Bronchial epithelial cell (primary cell): Measurements from ENCODE around the gene ANTXR1. TPM values are rescaled to one million over a fixed set of nuclear protein-coding genes. Genes with fewer than 3 reads are reported as not detected.

ENCODE experiments used
- DNase-seq: peaks from one replicate; pipeline ENCODE4 v3.0.0-alpha.2; 2010; ENCODE audit warnings: low read depth
- FAIRE-seq: peaks from 2 replicates; lab custom pipeline; 2011; peaks lifted over from hg19 to GRCh38; lab: Jason Lieb, UNC
- H3K27me3 ChIP-seq: 2 replicates; pipeline ENCODE4 v1.5.1; 2011; ENCODE audit warnings: low read length; ENCODE audit not compliant: control insufficient read depth, insufficient read depth
- H3K36me3 ChIP-seq: 2 replicates; pipeline ENCODE4 v1.5.1; 2011; ENCODE audit warnings: low read length; ENCODE audit not compliant: control insufficient read depth, insufficient read depth
- H3K4me3 ChIP-seq: 2 replicates; pipeline ENCODE4 v1.5.1; 2011; ENCODE audit warnings: mild to moderate bottlenecking, low read depth, low read length, control low read depth
- total RNA-seq: library from RNA; depleted of rRNA; stranded (reverse); fragments of >200 nt; gene quantifications from 2 replicates; pipeline ENCODE4 v1.2.1, GENCODE V29; 2014
- TF ChIP-seq, protein P1 (sequence below): IDR thresholded peaks from 2 replicates; pipeline ENCODE4 v1.5.1; 2011; ENCODE audit warnings: mild to moderate bottlenecking, moderate library complexity, low read length, control low read depth, inconsistent platforms; ENCODE audit not compliant: insufficient read depth, severe bottlenecking

ANTXR1 gene
- total RNA-seq, 1 donor from 2014 or later: 3.7 TPM

DNA sequence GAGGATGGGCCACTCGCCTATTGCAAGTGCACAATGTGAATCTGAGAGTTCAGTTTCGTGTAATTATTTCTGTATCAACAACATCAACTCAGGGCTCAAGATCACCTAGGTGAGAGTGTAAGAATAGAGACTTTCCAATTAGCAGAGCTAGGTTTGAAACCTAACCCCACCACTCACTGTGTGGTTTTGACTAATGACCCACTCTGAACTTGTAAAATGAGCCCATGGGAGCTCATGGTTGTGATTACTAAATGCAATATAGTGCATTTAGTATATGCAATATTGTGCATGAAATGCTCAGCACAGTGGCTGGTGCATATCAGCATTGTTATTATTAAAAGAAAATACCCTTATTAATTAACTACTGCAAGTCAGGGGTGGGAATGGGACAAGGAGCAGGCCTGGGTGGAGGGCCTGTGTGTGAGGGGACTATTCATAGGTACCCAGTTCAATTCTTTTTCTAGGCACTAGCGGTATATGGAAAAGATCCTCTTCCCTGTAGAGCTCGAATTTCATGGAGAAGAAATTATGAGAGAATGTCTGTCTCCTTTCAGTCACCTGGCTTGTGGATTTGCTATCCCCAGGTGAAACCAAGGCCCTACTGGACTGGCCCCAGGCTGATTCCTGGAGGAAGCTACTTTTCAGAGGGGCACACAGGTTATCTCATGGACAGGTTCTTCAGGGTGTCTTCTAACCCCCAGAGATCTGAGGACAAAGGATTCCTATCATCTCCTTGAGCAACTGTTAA is 204.5 kb downstream of the ANTXR1 start:
- no peak overlapping the region for H3K4me3 ChIP-seq
- TF ChIP-seq, protein P1, sequence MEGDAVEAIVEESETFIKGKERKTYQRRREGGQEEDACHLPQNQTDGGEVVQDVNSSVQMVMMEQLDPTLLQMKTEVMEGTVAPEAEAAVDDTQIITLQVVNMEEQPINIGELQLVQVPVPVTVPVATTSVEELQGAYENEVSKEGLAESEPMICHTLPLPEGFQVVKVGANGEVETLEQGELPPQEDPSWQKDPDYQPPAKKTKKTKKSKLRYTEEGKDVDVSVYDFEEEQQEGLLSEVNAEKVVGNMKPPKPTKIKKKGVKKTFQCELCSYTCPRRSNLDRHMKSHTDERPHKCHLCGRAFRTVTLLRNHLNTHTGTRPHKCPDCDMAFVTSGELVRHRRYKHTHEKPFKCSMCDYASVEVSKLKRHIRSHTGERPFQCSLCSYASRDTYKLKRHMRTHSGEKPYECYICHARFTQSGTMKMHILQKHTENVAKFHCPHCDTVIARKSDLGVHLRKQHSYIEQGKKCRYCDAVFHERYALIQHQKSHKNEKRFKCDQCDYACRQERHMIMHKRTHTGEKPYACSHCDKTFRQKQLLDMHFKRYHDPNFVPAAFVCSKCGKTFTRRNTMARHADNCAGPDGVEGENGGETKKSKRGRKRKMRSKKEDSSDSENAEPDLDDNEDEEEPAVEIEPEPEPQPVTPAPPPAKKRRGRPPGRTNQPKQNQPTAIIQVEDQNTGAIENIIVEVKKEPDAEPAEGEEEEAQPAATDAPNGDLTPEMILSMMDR: no peak
- FAIRE-seq (no peak), DNase-seq (no peak)
- H3K36me3 ChIP-seq: no peaks in the 10 kb centered on the region
- no peaks in the 10 kb centered on the region for H3K27me3 ChIP-seq

DNA sequence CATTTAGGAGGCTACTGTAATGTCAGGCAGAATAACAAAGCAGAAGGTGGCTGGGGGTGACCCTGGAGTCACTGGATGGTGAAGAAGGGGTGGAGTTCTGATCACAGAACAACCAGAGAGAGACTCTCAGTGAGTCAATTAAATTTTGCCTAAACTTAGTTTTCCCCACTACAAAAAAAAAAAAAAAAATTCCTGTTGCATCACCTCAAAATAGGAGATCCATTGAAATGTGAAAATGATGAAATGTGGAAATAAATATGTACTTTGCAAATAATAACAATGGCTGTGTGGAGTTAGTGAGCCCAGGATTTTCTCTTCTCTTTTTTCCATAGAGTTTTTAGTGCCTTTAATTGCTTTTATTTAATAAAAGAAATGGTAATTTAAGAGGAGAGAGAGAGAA is 208.5 kb downstream of the ANTXR1 start:
- Histone ChIP-seq H3K36me3 (no peaks in the 10 kb centered on the region), H3K27me3 (no peaks in the 10 kb centered on the region), H3K4me3 (no peak overlapping the region)
- FAIRE-seq (no peak), DNase-seq (no peak)
- TF ChIP-seq, protein P1: no peak

DNA sequence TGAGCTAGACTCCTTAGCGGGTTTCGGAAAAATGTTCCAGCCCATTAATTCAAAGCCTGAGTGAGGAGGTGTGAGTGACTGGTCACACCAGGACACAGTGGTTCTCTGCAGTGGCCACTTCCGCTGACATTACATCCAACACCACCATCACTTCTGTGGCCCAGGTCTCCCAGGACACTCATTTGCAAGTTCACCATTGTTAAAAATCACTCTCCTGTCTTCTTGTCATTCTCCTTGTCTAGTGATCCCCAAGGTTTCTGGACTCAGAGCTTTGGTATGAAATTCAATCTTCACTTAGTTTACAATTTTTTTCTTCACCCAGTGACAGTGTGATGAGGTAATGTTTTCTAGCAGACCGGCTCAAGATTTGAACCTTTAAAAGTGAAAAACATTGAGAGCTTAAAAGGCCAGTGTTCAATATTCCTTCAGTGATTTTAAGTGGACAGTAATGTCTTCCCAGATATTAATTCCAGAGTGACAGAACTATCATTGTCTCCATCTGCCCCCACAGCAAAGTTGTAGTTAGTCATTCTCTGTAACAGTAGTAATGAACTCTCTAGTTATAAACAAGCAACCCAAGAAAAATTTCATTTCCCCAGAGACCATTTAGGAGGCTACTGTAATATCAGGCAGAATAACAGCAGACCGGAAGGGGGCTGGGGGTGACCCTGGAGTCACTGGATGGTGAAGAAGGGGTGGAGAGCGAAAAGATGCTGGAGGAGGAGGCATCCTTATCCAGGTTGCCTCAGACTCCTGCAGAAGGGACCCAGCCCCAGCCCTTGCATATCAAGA is 209.2 kb downstream of the ANTXR1 start:
- no peak for FAIRE-seq
- Histone ChIP-seq H3K36me3 (no peaks in the 10 kb centered on the region), H3K27me3 (no peaks in the 10 kb centered on the region), H3K4me3 (no peak overlapping the region)
- no peak for DNase-seq
- TF ChIP-seq, protein P1: no peak

DNA sequence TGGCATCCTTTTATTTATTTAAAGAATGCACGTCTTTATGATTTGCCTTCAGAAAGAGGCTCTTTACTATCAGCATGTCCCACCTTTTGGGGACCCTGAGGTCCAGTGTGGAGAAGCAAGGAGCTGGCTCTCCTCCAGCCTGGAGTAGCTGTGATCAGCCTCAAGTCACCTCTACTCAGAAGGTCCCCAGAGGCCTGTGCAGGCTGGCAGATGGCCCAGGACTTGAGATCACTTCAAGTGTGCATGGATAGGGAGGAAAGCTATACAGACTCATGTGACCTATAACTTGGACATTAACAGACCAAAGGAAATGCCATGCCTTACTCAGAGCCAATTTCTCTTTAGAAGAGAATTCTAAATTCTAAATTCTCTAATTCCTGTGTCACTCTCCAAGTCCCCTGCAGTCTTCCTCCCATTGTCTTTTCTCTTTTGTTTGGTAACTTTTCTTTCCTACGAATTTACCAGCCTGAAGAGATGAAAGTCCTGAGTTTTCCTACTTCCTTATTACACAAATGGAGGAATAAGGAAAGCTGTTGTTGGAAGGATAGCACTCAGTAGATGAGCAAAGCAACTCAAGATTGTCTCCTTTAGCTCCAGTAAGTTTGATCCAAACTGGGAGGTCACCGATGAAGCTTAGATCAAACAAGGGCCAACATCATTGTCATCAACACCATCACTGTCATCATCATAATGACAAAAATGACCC is 210.1 kb downstream of the ANTXR1 start:
- FAIRE-seq (no peak), DNase-seq (no peak)
- H3K27me3 ChIP-seq: no peaks in the 10 kb centered on the region
- no peaks in the 10 kb centered on the region for H3K36me3 ChIP-seq
- no peak overlapping the region for H3K4me3 ChIP-seq
- TF ChIP-seq, protein P1: no peak

DNA sequence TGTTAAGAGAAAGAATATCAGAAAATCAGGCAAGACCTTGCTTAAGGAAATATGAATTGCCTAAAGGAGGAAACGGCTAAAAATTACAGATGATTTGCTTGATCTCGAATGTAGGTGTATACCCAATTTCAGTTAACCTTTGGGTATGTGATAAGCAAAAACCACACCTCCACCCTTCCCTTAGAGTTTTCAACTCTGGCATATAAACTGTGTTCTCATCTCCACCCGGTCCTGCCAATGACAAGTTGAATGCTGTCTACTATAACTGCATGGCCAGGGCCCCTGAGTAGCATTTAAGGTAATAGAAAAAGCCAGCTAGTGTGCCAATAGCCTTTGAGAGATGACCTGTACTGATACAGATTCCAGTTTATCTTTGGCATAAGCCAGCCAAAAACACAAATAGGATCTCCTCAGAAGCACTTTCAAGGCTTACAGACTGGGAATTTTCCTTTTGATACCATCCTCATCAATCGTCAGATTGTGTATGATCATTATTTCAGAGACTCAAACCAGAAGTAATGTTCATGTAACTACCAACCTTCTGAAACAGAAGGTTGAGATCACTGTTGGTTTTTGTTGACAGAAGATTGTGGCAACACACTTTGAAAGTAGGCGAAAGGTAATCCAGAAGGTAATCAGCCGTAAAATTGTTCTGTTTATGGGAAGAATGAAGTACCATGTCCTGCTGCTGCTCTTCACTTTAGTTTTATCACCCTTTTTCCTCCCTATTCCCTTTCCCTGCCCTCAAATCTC is 211.0 kb downstream of the ANTXR1 start:
- H3K27me3 ChIP-seq: no peaks in the 10 kb centered on the region
- no peak for FAIRE-seq
- DNase-seq: no peak
- no peak overlapping the region for H3K4me3 ChIP-seq
- no peaks in the 10 kb centered on the region for H3K36me3 ChIP-seq
- TF ChIP-seq, protein P1: no peak
